ENCODE measurements around the gene DLG5.

The DLG5 gene

GRCh38 chr10:77959887-77960455 is 33.4 kb upstream of the DLG5 start:
- Histone ChIP-seq H3K36me3 (ENCODE audit: insufficient read depth, low read length) (no peaks in the 10 kb centered on the region), H3K27me3 (ENCODE audit: insufficient read depth, low read length, poor library complexity, severe bottlenecking) (no peaks in the 10 kb centered on the region), H3K9ac (ENCODE audit: low read depth, low read length, poor library complexity, severe bottlenecking) (no peak overlapping the region), H4K20me1 (ENCODE audit: insufficient read depth, low read length, poor library complexity, severe bottlenecking) (no peaks in the 10 kb centered on the region), H3K4me1 (ENCODE audit: insufficient read depth, low read length, poor library complexity, severe bottlenecking) (no peaks in the 10 kb centered on the region), H3K4me2 (ENCODE audit: low read depth, low read length, poor library complexity, severe bottlenecking) (no peak overlapping the region), H3K9me3 (ENCODE audit: insufficient read depth, low read depth, low read length) (no peaks in the 10 kb centered on the region; the same call in 1 of the 2 replicates), H3F3A (ENCODE audit: low read depth) (no peaks in the 10 kb centered on the region), H3K79me2 (ENCODE audit: insufficient read depth, low read length) (no peaks in the 10 kb centered on the region), H3K4me3 (ENCODE audit: low read length, poor library complexity, severe bottlenecking) (no peak overlapping the region), H3K9me2 (replicated peaks; ENCODE audit: low read depth, low read length) (no peaks in the 10 kb centered on the region), H2AFZ (ENCODE audit: low read length) (no peak overlapping the region)
- TF ChIP-seq CTCF (conservative IDR thresholded peaks at IDR 0.05; ENCODE audit: low read length) (no peak), EZH2phosphoT487 (IDR thresholded peaks at IDR 0.05; ENCODE audit: borderline replicate concordance) (no peak)

GRCh38 chr10:77959384-77959783 is 32.8 kb upstream of the DLG5 start:
- H3K9me3 ChIP-seq (ENCODE audit: insufficient read depth, low read depth, low read length), result no peaks in the 10 kb centered on the region; the same call in 1 of the 2 replicates
- no peaks in the 10 kb centered on the region for H3K79me2 ChIP-seq (ENCODE audit: insufficient read depth, low read length)
- no peaks in the 10 kb centered on the region for H3F3A ChIP-seq (ENCODE audit: low read depth)
- no peaks in the 10 kb centered on the region for H3K27me3 ChIP-seq (ENCODE audit: insufficient read depth, low read length, poor library complexity, severe bottlenecking)
- H3K4me1 ChIP-seq (ENCODE audit: insufficient read depth, low read length, poor library complexity, severe bottlenecking), result no peaks in the 10 kb centered on the region
- TF ChIP-seq CTCF (conservative IDR thresholded peaks at IDR 0.05; ENCODE audit: low read length), result no peak
- TF ChIP-seq EZH2phosphoT487 (IDR thresholded peaks at IDR 0.05; ENCODE audit: borderline replicate concordance), result no peak
- no peak overlapping the region for H3K4me3 ChIP-seq (ENCODE audit: low read length, poor library complexity, severe bottlenecking)
- no peaks in the 10 kb centered on the region for H3K36me3 ChIP-seq (ENCODE audit: insufficient read depth, low read length)
- H2AFZ ChIP-seq (ENCODE audit: low read length), result no peak overlapping the region
- no peak overlapping the region for H3K9ac ChIP-seq (ENCODE audit: low read depth, low read length, poor library complexity, severe bottlenecking)
- H3K4me2 ChIP-seq (ENCODE audit: low read depth, low read length, poor library complexity, severe bottlenecking), result no peak overlapping the region
- H4K20me1 ChIP-seq (ENCODE audit: insufficient read depth, low read length, poor library complexity, severe bottlenecking), result no peaks in the 10 kb centered on the region
- no peaks in the 10 kb centered on the region for H3K9me2 ChIP-seq (replicated peaks; ENCODE audit: low read depth, low read length)

GRCh38 chr10:77955136-77955535 is 28.6 kb upstream of the DLG5 start:
- Histone ChIP-seq H2AFZ (ENCODE audit: low read length) (no peak overlapping the region), H4K20me1 (ENCODE audit: insufficient read depth, low read length, poor library complexity, severe bottlenecking) (no peaks in the 10 kb centered on the region), H3K9me2 (replicated peaks; ENCODE audit: low read depth, low read length) (no peaks in the 10 kb centered on the region), H3K9me3 (ENCODE audit: insufficient read depth, low read depth, low read length) (0 out of 2 replicates have a peak, but pooled peaks cover 4% of the 10 kb centered on the region), H3K4me3 (ENCODE audit: low read length, poor library complexity, severe bottlenecking) (no peak overlapping the region), H3K36me3 (ENCODE audit: insufficient read depth, low read length) (no peaks in the 10 kb centered on the region), H3F3A (ENCODE audit: low read depth) (no peaks in the 10 kb centered on the region), H3K4me1 (ENCODE audit: insufficient read depth, low read length, poor library complexity, severe bottlenecking) (no peaks in the 10 kb centered on the region), H3K9ac (ENCODE audit: low read depth, low read length, poor library complexity, severe bottlenecking) (no peak overlapping the region), H3K4me2 (ENCODE audit: low read depth, low read length, poor library complexity, severe bottlenecking) (no peak overlapping the region), H3K79me2 (ENCODE audit: insufficient read depth, low read length) (no peaks in the 10 kb centered on the region), H3K27me3 (ENCODE audit: insufficient read depth, low read length, poor library complexity, severe bottlenecking) (no peaks in the 10 kb centered on the region)
- TF ChIP-seq CTCF (conservative IDR thresholded peaks at IDR 0.05; ENCODE audit: low read length), result no peak
- TF ChIP-seq EZH2phosphoT487 (IDR thresholded peaks at IDR 0.05; ENCODE audit: borderline replicate concordance), result no peak

Data from Loucy (cell line).